HG02885 (cell line): ENCODE results near the gene RABEP2.

ENCODE experiments used
- ATAC-seq: cut with Tn5 transposase; IDR thresholded peaks from one replicate; pipeline ENCODE4 v1.9.1; 2021; ENCODE audit warnings: mild to moderate bottlenecking; ENCODE audit not compliant: unreplicated experiment, poor library complexity

RABEP2 gene

GRCh38 chr16:28863929-28864793 is 60.9 kb downstream of the RABEP2 start:
- no peak for ATAC-seq

- ATAC-seq: no peak
Measured at GRCh38 chr16:28859326-28859725, 65.7 kb downstream of the RABEP2 start.

GRCh38 chr16:28858421-28858820 is 66.6 kb downstream of the RABEP2 start:
- no peak for ATAC-seq
